OCI-M2 (cell line): ENCODE results near the gene MAP3K1.

Experiments
- DNase-seq: peaks from one replicate; lab custom pipeline; 2025; ENCODE audit not compliant: unreplicated experiment; lab: John Stamatoyannopoulos, UW

Gene MAP3K1

GRCh38 chr5:56845277-56845676 is 29.9 kb downstream of the MAP3K1 start:
- DNase-seq, result no peak

- DNase-seq, result no peak
Observed at GRCh38 chr5:56845904-56846480, 30.6 kb downstream of the MAP3K1 start.

GRCh38 chr5:56848206-56848605 is 32.9 kb downstream of the MAP3K1 start:
- no peak for DNase-seq

GRCh38 chr5:56849671-56850070 is 34.3 kb downstream of the MAP3K1 start:
- DNase-seq, result no peak

- no peak for DNase-seq
Observed at GRCh38 chr5:56850423-56850822, 35.1 kb downstream of the MAP3K1 start.

GRCh38 chr5:56851258-56851941 is 36.1 kb downstream of the MAP3K1 start:
- no peak for DNase-seq

GRCh38 chr5:56852228-56853000 is 37.1 kb downstream of the MAP3K1 start:
- no peak for DNase-seq

- no peak for DNase-seq
Observed at GRCh38 chr5:56853698-56854097, 38.3 kb downstream of the MAP3K1 start.

- DNase-seq, result no peak
Observed at GRCh38 chr5:56854920-56855319, 39.6 kb downstream of the MAP3K1 start.

GRCh38 chr5:56856541-56857178 is 41.3 kb downstream of the MAP3K1 start:
- DNase-seq, result no peak

GRCh38 chr5:56858777-56859442 is 43.6 kb downstream of the MAP3K1 start:
- DNase-seq, result no peak

- DNase-seq, result no peak
Observed at GRCh38 chr5:56861893-56862485, 46.6 kb downstream of the MAP3K1 start.

GRCh38 chr5:56862909-56863308 is 47.6 kb downstream of the MAP3K1 start:
- no peak for DNase-seq

- no peak for DNase-seq
Observed at GRCh38 chr5:56871777-56872176, 56.4 kb downstream of the MAP3K1 start.

- no peak for DNase-seq
Observed at GRCh38 chr5:56873056-56873455, 57.7 kb downstream of the MAP3K1 start.

GRCh38 chr5:56876327-56876726 is 61.0 kb downstream of the MAP3K1 start:
- no peak for DNase-seq

- no peak for DNase-seq
Observed at GRCh38 chr5:56881571-56881970, 66.2 kb downstream of the MAP3K1 start.

- DNase-seq, result no peak
Observed at GRCh38 chr5:56893251-56893951, 78.1 kb downstream of the MAP3K1 start.

- no peak for DNase-seq
Observed at GRCh38 chr5:56896763-56897162, 81.4 kb downstream of the MAP3K1 start.

- no peak for DNase-seq
Observed at GRCh38 chr5:56898213-56898612, 82.9 kb downstream of the MAP3K1 start.
